Hematopoietic multipotent progenitor cell treated with erythropoietin and hydrocortisone succinate and interleukin-3 and kit ligand, for 17 days (in vitro differentiated cells): ENCODE measurements around the gene UBLCP1.
"Not testable (repeated sequence)": the region's sequence is repeated elsewhere in the genome, so short reads cannot be mapped to it uniquely, and the experiment has no call there.

Experiments used
- DNase-seq: peaks from one replicate; pipeline ENCODE4 v3.0.0-alpha.2; 2015; ENCODE audit warnings: low spot score

Gene UBLCP1

GRCh38 chr5:159252195-159252594 lies 10.9 kb upstream of the UBLCP1 start:
- DNase-seq: no peak

GRCh38 chr5:159257007-159257406 lies 6.1 kb upstream of the UBLCP1 start:
- no peak for DNase-seq

GRCh38 chr5:159257629-159258283 lies 5.3 kb upstream of the UBLCP1 start:
- no peak for DNase-seq

DNA sequence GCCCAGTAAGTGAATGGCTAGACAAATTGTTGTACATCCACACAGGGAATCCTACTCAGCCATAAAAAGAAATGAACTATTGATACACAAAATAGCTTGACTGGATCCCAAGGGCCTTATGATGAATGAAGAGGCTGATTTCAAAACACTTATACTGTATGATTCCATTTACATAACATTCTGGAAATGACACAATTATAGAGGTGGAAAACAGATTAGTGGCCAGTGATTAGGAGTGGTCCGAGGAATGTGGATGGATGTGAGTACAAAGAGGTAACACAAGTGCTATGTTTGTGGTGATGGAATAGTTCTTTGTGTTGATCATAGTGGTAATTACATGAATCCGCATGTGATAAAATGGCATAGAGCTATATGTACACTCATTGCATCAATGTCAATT lies 4.7 kb upstream of the UBLCP1 start:
- no peak for DNase-seq

GRCh38 chr5:159260212-159260611 lies 2.9 kb upstream of the UBLCP1 start:
- DNase-seq: not testable (repeated sequence)

DNA sequence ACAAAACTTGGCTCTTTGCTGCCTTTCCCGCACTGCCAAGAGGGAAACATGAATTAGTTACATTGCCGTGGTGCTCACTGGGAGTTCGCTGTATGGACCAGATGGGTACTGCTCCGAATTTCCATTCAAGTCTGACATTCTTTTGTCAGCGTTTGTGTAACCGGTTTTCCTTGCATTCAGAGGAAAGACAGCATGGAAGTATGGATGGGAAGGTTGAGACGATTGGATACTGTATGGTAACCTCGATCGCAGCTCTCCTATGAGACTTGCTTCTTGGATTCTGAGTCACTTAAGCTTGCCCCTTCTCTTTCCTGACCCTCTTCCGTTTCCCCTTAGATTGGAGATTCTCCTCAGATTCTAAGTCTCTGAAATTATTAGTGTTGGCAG lies 625 bp upstream of the UBLCP1 start:
- DNase-seq: no peak

DNA sequence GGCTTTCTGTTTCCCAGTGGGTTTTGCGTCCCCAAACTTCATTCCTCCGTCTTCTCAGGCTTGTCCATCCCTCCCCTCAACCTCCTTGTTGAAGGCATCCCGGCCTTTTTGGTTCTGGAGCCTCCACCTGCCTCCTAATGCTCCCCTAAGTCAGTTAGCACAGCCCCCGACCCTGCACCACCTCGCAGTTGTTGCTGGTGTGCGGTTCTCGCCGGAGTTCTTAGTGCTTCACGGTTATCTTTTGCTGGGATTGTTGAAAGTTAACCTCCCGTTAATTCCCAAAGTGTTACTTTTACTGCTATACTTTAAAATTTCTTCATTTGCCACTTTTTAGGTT lies 447 bp downstream of the UBLCP1 start:
- no peak for DNase-seq

- DNase-seq: not testable (repeated sequence)
These were observed 3.7 kb downstream of the UBLCP1 start for GRCh38 chr5:159266764-159267163.

GRCh38 chr5:159269723-159270122 lies 6.6 kb downstream of the UBLCP1 start:
- no peak for DNase-seq

GRCh38 chr5:159273923-159274322 lies 10.8 kb downstream of the UBLCP1 start:
- no peak for DNase-seq

DNA sequence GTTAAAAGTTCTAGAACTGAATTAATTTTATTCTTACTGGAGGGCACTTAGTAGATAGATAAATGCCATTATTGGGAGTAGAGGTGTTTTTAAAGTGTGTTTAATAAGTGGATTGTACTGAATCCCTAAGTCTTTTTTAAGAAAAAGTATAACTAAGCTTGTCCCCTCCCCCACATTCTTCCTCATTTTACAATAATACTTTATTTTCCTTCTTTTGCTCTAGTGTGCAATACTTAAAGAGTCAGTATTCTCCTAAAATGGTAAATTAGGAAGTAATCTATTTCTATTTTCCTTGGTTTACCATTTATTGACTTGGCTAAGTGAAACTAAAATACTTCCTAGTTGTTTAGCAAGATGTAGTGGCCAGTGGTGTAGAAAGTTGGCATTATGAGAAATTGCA lies 11.6 kb downstream of the UBLCP1 start:
- DNase-seq: no peak

- DNase-seq: peak; percentile 17
These were observed 23.4 kb downstream of the UBLCP1 start for GRCh38 chr5:159286420-159287035.

GRCh38 chr5:159290741-159291140 lies 27.7 kb downstream of the UBLCP1 start:
- no peak for DNase-seq

DNA sequence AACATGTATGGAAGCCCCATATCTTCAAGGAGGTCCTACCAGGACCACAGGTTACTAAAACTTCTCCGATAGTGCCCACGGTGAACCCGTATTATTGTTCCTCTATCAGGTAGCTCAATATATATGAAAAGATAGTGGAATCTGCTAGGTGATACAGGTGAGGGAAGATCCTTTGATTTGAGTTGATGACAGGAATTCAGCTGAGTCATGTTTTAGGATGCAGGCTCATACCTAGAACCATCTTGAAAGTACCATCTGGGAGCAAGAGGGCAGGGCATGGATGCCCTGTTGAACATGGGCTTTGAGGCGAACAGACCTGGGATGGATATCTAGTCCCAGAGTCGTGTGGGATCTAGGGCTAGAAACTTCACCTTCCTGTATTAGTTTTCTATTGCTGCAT lies 31.8 kb downstream of the UBLCP1 start:
- no peak for DNase-seq

DNA sequence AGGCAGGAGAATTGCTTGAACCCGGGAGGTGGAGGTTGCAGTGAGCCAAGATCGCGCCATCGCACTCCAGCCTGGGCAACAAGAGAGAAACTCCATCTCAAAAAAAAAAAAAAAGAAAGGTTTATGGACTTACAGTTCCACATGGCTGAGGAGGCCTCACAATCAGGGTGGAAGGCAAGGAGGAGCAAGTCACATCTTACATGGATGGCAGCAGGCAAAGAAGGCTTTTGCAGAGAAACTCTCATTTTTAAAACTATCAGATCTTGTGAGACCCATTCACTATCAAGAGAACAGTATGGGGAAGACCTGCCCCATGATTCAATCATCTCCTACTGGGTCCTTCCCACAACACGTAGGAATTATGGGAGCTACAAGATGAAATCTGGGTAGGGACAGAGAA lies 34.2 kb downstream of the UBLCP1 start:
- DNase-seq: not testable (repeated sequence)

GRCh38 chr5:159301466-159301865 lies 38.4 kb downstream of the UBLCP1 start:
- DNase-seq: no peak

GRCh38 chr5:159301929-159302860 lies 39.1 kb downstream of the UBLCP1 start:
- DNase-seq: not testable (repeated sequence)

DNA sequence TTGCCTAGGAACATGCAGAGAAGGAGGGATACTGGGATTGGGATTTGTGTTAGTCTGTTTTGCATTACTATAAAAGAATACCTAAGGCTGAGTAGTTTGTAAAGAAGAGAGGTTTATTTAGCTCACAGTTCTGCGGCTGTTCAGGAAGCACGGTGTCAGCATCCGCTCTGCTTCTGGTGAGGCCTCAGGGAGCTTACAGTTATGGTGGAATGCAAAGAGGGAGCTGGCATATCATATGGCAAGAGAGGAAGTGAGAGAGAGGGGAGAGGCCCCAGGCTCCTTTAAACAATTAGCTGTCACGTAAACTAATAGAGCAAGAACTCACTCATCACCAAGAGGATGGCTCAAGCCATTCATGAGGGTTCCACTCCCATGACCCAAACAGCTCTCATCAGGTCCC lies 40.2 kb downstream of the UBLCP1 start:
- no peak for DNase-seq

- DNase-seq: no peak
These were observed 42.0 kb downstream of the UBLCP1 start for GRCh38 chr5:159304961-159305595.

DNA sequence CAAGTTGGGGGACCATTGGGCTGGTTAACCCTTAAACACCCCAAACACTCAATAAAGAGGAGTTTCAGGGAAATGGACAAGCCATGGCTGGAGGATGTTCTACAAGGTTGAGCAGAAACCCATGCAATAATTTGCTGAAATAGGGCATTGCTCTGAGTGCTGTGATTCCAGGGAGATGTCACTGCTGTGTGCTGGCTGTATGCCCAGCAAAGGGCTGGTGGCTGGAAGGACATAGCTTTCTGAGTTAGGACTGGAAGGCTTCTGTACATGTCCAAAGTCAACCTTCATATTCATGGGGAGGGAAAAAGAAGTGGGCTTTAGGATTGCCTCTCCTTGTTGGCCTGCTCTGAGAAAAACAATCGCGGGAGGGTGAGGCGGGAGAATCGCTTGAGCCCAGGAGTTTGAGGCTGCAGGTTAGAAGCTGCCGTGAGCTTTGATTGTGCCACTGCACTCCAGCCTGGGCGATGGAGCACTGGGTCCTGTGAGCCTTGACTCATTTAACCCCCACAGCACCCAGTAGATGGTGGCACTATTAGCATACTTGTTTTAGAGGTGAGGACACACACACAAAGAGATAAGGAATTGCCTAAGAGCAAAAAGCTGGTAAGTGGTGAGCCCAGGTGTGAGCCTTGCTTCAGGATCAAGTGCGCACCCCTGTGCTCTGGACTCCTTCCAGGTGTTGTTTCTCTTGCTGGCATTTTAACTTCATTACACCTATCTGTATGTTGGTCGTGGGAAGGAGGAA lies 46.8 kb downstream of the UBLCP1 start:
- no peak for DNase-seq

- no peak for DNase-seq
These were observed 47.4 kb downstream of the UBLCP1 start for GRCh38 chr5:159310511-159310910.

DNA sequence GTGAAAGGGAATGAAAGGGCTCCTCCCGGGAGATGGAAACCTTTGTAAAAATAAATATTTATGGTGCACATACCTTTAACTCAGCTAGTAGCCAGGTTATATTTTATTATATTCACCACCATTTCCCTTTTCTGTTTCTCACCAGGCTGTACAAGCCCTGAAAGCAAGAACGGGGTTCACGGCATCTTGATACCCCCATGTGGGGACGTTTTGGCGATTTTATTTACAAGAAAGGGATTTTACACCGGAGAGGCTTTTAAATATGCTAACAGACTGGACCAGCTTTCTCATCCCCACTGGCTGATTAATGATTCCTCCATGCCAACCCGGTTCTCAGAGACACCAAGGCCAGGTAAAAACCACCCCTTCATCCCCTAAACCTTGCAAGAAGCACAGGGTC lies 48.0 kb downstream of the UBLCP1 start:
- no peak for DNase-seq
